Measurements from ENCODE around the gene HPCAL1.

The HPCAL1 gene

DNA sequence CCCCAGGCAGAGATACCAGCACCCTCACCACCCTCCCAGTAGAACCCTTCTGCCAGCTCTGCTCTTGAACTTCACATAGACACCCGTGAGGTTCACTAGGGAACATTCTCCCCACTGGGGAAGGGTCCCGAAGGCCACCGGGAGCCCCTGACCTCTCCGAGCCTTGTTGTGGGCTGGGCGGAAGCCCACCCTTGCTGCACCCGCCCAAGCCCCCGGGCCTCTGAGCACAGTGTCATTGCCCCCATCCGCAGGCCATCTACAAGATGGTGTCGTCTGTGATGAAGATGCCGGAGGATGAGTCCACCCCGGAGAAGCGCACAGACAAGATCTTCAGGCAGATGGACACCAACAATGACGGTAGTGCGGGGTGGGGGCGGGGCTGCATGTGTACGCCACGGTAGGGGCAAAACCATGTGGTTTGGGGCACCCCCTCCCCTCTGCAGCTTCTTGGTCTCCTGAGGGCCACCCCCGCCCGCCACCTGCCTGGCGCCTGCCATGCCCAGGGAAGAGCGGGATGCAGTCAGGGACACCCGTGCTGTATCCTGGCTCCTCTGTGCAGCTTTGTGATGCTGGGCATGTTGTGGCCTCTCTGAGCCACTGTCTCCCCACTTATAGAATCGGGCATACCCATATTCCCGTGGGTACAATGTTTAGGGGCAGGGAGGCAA lies 120.2 kb downstream of the HPCAL1 start:
- no peak for ATAC-seq (ENCODE audit: low read depth)
- H3K36me3 ChIP-seq (ENCODE audit: low read depth), result peaks cover 6% of the 10 kb centered on the region
- TF ChIP-seq, protein P1, sequence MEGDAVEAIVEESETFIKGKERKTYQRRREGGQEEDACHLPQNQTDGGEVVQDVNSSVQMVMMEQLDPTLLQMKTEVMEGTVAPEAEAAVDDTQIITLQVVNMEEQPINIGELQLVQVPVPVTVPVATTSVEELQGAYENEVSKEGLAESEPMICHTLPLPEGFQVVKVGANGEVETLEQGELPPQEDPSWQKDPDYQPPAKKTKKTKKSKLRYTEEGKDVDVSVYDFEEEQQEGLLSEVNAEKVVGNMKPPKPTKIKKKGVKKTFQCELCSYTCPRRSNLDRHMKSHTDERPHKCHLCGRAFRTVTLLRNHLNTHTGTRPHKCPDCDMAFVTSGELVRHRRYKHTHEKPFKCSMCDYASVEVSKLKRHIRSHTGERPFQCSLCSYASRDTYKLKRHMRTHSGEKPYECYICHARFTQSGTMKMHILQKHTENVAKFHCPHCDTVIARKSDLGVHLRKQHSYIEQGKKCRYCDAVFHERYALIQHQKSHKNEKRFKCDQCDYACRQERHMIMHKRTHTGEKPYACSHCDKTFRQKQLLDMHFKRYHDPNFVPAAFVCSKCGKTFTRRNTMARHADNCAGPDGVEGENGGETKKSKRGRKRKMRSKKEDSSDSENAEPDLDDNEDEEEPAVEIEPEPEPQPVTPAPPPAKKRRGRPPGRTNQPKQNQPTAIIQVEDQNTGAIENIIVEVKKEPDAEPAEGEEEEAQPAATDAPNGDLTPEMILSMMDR (IDR thresholded peaks at IDR 0.05; ENCODE audit: poor library complexity, severe bottlenecking), result no peak
- H3K4me1 ChIP-seq (ENCODE audit: insufficient read depth, poor library complexity, severe bottlenecking), result no peaks in the 10 kb centered on the region
- H3K27ac ChIP-seq (ENCODE audit: poor library complexity, severe bottlenecking), result no peak overlapping the region
- DNase-seq (ENCODE audit: low spot score), result no peak
- H3K4me3 ChIP-seq (ENCODE audit: severe bottlenecking), result no peak overlapping the region
- no peaks in the 10 kb centered on the region for H3K27me3 ChIP-seq (ENCODE audit: insufficient read depth, poor library complexity, severe bottlenecking)
- no peaks in the 10 kb centered on the region for H3K9me3 ChIP-seq (ENCODE audit: severe bottlenecking)

DNA sequence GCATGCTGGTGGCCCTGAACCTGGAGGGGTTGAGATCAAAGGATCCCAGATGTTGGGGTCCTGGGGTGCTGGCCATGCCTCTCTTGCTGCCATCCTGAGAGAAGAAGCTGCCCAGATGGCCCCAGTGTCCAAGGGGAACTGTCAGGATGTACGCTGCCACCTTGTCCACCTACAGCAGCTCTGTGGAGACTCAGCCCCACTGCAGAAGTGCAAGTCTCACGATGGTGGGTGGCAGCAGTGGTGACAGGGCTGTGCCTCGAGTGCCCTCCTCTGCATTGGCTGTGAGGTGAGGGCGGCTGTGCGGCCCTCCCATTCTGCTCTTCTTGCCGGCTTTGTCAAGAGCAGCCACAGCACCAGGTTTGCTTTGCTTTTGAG lies 120.7 kb downstream of the HPCAL1 start:
- DNase-seq (ENCODE audit: low spot score), result no peak

DNA sequence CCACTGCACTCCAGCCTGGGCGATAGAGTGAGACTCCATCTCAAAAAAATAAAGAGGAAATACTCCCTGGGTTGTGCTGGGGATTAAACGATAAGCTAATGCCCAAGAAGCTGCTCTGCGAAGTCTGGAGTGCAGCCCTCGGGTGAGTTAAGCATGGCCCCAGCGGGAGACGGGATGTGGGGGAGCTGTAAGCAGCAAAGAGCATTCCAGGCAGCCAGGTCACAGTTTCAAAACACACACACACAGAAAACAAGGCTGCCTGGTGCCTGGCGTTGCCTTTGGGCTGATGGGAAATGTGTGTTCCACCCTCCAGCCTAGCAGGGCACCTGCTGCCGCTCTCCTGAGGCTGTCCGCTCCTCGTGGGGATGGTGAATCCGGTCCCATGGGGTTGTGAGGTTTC lies 121.3 kb downstream of the HPCAL1 start:
- Histone ChIP-seq H3K27ac (ENCODE audit: poor library complexity, severe bottlenecking) (no peak overlapping the region), H3K36me3 (ENCODE audit: low read depth) (peaks cover 6% of the 10 kb centered on the region), H3K27me3 (ENCODE audit: insufficient read depth, poor library complexity, severe bottlenecking) (no peaks in the 10 kb centered on the region), H3K4me1 (ENCODE audit: insufficient read depth, poor library complexity, severe bottlenecking) (no peaks in the 10 kb centered on the region), H3K4me3 (ENCODE audit: severe bottlenecking) (no peak overlapping the region), H3K9me3 (ENCODE audit: severe bottlenecking) (no peaks in the 10 kb centered on the region)
- TF ChIP-seq, protein P1 (IDR thresholded peaks at IDR 0.05; ENCODE audit: poor library complexity, severe bottlenecking), result no peak
- no peak for ATAC-seq (ENCODE audit: low read depth)
- DNase-seq (ENCODE audit: low spot score), result no peak

More for the DNA sequence above, 120.7 kb downstream of the HPCAL1 start:
- no peak for ATAC-seq (ENCODE audit: low read depth)
- Histone ChIP-seq H3K4me3 (ENCODE audit: severe bottlenecking) (no peak overlapping the region), H3K4me1 (ENCODE audit: insufficient read depth, poor library complexity, severe bottlenecking) (no peaks in the 10 kb centered on the region), H3K27ac (ENCODE audit: poor library complexity, severe bottlenecking) (no peak overlapping the region), H3K27me3 (ENCODE audit: insufficient read depth, poor library complexity, severe bottlenecking) (no peaks in the 10 kb centered on the region), H3K9me3 (ENCODE audit: severe bottlenecking) (no peaks in the 10 kb centered on the region), H3K36me3 (ENCODE audit: low read depth) (peaks cover 6% of the 10 kb centered on the region)
- TF ChIP-seq, protein P1 (IDR thresholded peaks at IDR 0.05; ENCODE audit: poor library complexity, severe bottlenecking), result no peak

GRCh38 chr2:10424916-10425505 lies 122.3 kb downstream of the HPCAL1 start:
- ATAC-seq (ENCODE audit: low read depth), result no peak; the same call in 2 of the 3 replicates
- no peak for DNase-seq (ENCODE audit: low spot score)
- Histone ChIP-seq H3K27ac (ENCODE audit: poor library complexity, severe bottlenecking) (no peak overlapping the region), H3K9me3 (ENCODE audit: severe bottlenecking) (no peaks in the 10 kb centered on the region), H3K4me3 (ENCODE audit: severe bottlenecking) (no peak overlapping the region), H3K27me3 (ENCODE audit: insufficient read depth, poor library complexity, severe bottlenecking) (no peaks in the 10 kb centered on the region), H3K36me3 (ENCODE audit: low read depth) (peaks cover 6% of the 10 kb centered on the region), H3K4me1 (ENCODE audit: insufficient read depth, poor library complexity, severe bottlenecking) (no peaks in the 10 kb centered on the region)
- TF ChIP-seq, protein P1 (IDR thresholded peaks at IDR 0.05; ENCODE audit: poor library complexity, severe bottlenecking), result no peak

GRCh38 chr2:10425699-10426098 lies 123.0 kb downstream of the HPCAL1 start:
- Histone ChIP-seq H3K27ac (ENCODE audit: poor library complexity, severe bottlenecking) (no peak overlapping the region), H3K27me3 (ENCODE audit: insufficient read depth, poor library complexity, severe bottlenecking) (no peaks in the 10 kb centered on the region), H3K9me3 (ENCODE audit: severe bottlenecking) (no peaks in the 10 kb centered on the region), H3K4me1 (ENCODE audit: insufficient read depth, poor library complexity, severe bottlenecking) (no peaks in the 10 kb centered on the region), H3K4me3 (ENCODE audit: severe bottlenecking) (no peak overlapping the region), H3K36me3 (ENCODE audit: low read depth) (peaks cover 6% of the 10 kb centered on the region)
- DNase-seq (ENCODE audit: low spot score) (no peak), ATAC-seq (ENCODE audit: low read depth) (no peak; the same call in 2 of the 3 replicates)
- TF ChIP-seq, protein P1 (IDR thresholded peaks at IDR 0.05; ENCODE audit: poor library complexity, severe bottlenecking), result no peak
